SK-N-SH (cell line): Measurements from ENCODE around the gene SHROOM3.

ENCODE experiments used
- CHD2 ChIP-seq: fragments of 150-350 bp; IDR thresholded peaks from 2 replicates; pipeline ENCODE4 v1.6.1; 2018; ENCODE audit warnings: low read length; ENCODE audit not compliant: partially characterized antibody
- CTCF ChIP-seq: fragments of 200-600 bp; sonication (generic); IDR thresholded peaks from 2 replicates; pipeline ENCODE4 v1.6.1; 2017; ENCODE audit warnings: antibody characterized with exemption, mild to moderate bottlenecking, moderate library complexity
- EP300 ChIP-seq, 2 experiments: IDR thresholded peaks; 2 replicates each; pipeline versions ENCODE4 v1.4.0 to v1.6.1; 2012; ENCODE audit warnings: borderline replicate concordance in 1 of 2, low read depth in 1 of 2, low read length in 1 of 2
- FOSL2 ChIP-seq: IDR thresholded peaks from 2 replicates; pipeline ENCODE4 v1.4.0; 2012; ENCODE audit warnings: low read depth, mild to moderate bottlenecking, moderate library complexity, borderline replicate concordance
- MXI1 ChIP-seq: IDR thresholded peaks from 2 replicates; pipeline ENCODE4 v1.6.1; 2012; ENCODE audit warnings: mild to moderate bottlenecking, low read depth, low read length, improper control_type of control experiment
- SIN3A ChIP-seq: IDR thresholded peaks from 2 replicates; pipeline ENCODE4 v1.6.1; 2012; ENCODE audit warnings: low read depth, mild to moderate bottlenecking, low read length, moderate library complexity, borderline replicate concordance
- SMC3 ChIP-seq: IDR thresholded peaks from 2 replicates; pipeline ENCODE4 v1.6.1; 2012; ENCODE audit warnings: low read depth, low read length, improper control_type of control experiment
- YY1 ChIP-seq: IDR thresholded peaks from 2 replicates; pipeline ENCODE4 v1.4.0; 2012; ENCODE audit warnings: low read depth, mild to moderate bottlenecking

- TF ChIP-seq CTCF (no peak), FOSL2 (no peak), MXI1 (no peak), SIN3A (no peak), EP300 (IDR thresholded peaks at IDR 0.05; ENCODE audit: borderline replicate concordance in 1 of 2, low read depth in 1 of 2, low read length in 1 of 2) (no peak), CHD2 (no peak), YY1 (no peak), SMC3 (no peak)
These were observed 92.6 kb downstream of the SHROOM3 start for GRCh38 chr4:76527666-76528065.
